ENCODE measurements around the gene MYOM3.

The MYOM3 gene

DNA sequence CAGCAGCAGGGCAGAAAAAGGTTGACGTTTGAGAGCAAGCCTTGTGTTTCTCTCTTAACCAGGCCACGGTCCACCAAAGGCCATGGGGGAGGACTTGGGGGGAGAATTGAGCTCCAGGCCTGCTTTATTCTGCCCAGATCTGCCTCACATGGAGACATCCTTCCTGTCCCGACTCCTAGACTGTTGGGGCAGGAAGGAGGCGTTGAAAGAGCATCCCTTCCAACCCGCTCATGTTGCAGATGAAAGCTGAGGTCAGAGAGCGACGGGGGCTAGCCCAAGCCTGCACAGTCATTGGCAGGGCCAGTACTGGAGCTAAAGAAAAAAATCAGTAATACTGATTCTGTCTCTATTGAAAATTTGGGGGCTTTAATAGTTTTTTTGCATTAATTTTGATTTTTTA is 46.6 kb downstream of the MYOM3 start:
- WGBS, 2 donors (ENCODE audit: extremely low coverage in 2 of 2, insufficient read length in 2 of 2, insufficient replicate concordance in 1 of 2), result no CpG with 5 or more reads among the region's 7 CpGs
- Histone ChIP-seq H3K4me3 (ENCODE audit: low read length in 2 of 2) (no peak overlapping the region), H2BK15ac (ENCODE audit: low read length) (no peak overlapping the region), H2BK12ac (ENCODE audit: low read length) (no peak overlapping the region), H3K4ac (ENCODE audit: low read length) (no peak overlapping the region), H3K14ac (ENCODE audit: low read length) (no peak overlapping the region), H3K9me3 (replicated peaks in 1 of 2; ENCODE audit: control insufficient read depth in 2 of 2, insufficient read depth in 1 of 2, low read depth in 1 of 2, low read length in 2 of 2) (peaks cover 0 to 5% of the 10 kb centered on the region in 2 donors), H3K79me1 (ENCODE audit: low read depth, low read length) (no peaks in the 10 kb centered on the region), H3K4me1 (ENCODE audit: control insufficient read depth in 2 of 2, insufficient read depth in 1 of 2, low read depth in 1 of 2, low read length in 2 of 2) (no peaks in the 10 kb centered on the region), H3K27me3 (ENCODE audit: control insufficient read depth in 3 of 3, insufficient read depth in 3 of 3, low read depth in 1 of 3, low read length in 3 of 3) (peaks cover 0 to 8% (median 0%) of the 10 kb centered on the region in 3 experiments), H2AK5ac (ENCODE audit: low read depth, low read length) (no peak overlapping the region), H2BK120ac (ENCODE audit: low read depth, low read length) (no peak overlapping the region), H4K8ac (ENCODE audit: low read depth, low read length) (no peak overlapping the region), H3K27ac (replicated peaks; ENCODE audit: low read length) (no peak overlapping the region), H3K36me3 (replicated peaks in 1 of 2; ENCODE audit: control insufficient read depth in 2 of 2, insufficient read depth in 2 of 2, low read length in 2 of 2) (no peaks in the 10 kb centered on the region), H3K4me2 (ENCODE audit: insufficient read depth, low read length, poor library complexity, severe bottlenecking) (no peak overlapping the region), H2BK5ac (ENCODE audit: low read length) (no peak overlapping the region), H2AFZ (ENCODE audit: low read length) (no peak overlapping the region), H3K18ac (ENCODE audit: low read length) (no peak overlapping the region), H4K91ac (ENCODE audit: low read depth, low read length, poor library complexity) (no peak overlapping the region), H3K23ac (ENCODE audit: low read depth, low read length, poor library complexity) (no peak overlapping the region), H3K9ac (ENCODE audit: low read depth, low read length, poor library complexity) (no peak overlapping the region)
- no peak for DNase-seq (ENCODE audit: low spot score)

DNA sequence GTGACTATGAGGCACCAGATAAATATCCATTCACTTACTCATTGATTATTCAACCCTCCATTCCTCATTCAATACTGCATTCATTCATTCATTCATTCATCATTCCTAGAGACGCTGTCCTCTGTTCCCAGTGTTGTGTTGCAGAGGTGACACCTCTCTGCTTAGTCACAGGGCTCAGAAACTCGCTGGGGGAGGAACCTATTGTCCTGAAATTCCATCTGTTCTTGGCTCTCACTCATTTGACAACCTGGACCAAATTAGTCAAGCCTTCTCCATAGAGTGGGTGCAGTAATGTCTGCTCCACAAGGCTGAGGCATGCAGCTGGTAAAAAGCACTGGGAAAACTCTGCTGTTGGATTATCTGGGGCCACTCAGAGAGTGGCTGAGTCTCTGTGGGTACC is 49.7 kb downstream of the MYOM3 start:
- Histone ChIP-seq H3K4me3 (ENCODE audit: low read length in 2 of 2) (no peak overlapping the region), H3K4ac (ENCODE audit: low read length) (no peak overlapping the region), H3K27ac (replicated peaks; ENCODE audit: low read length) (no peak overlapping the region), H3K4me1 (ENCODE audit: control insufficient read depth in 2 of 2, insufficient read depth in 1 of 2, low read depth in 1 of 2, low read length in 2 of 2) (peaks cover 0 to 1% of the 10 kb centered on the region in 2 donors), H3K9me3 (replicated peaks in 1 of 2; ENCODE audit: control insufficient read depth in 2 of 2, insufficient read depth in 1 of 2, low read depth in 1 of 2, low read length in 2 of 2) (peaks cover 0 to 5% of the 10 kb centered on the region in 2 donors), H3K4me2 (ENCODE audit: insufficient read depth, low read length, poor library complexity, severe bottlenecking) (no peak overlapping the region), H3K9ac (ENCODE audit: low read depth, low read length, poor library complexity) (no peak overlapping the region), H3K27me3 (ENCODE audit: control insufficient read depth in 3 of 3, insufficient read depth in 3 of 3, low read depth in 1 of 3, low read length in 3 of 3) (peaks cover 0 to 8% (median 0%) of the 10 kb centered on the region in 3 experiments), H2BK5ac (ENCODE audit: low read length) (no peak overlapping the region), H2BK120ac (ENCODE audit: low read depth, low read length) (no peak overlapping the region), H3K36me3 (replicated peaks in 1 of 2; ENCODE audit: control insufficient read depth in 2 of 2, insufficient read depth in 2 of 2, low read length in 2 of 2) (no peaks in the 10 kb centered on the region), H4K8ac (ENCODE audit: low read depth, low read length) (no peak overlapping the region), H2AFZ (ENCODE audit: low read length) (no peak overlapping the region), H2BK12ac (ENCODE audit: low read length) (no peak overlapping the region), H3K14ac (ENCODE audit: low read length) (no peak overlapping the region), H4K91ac (ENCODE audit: low read depth, low read length, poor library complexity) (no peak overlapping the region), H3K18ac (ENCODE audit: low read length) (no peak overlapping the region), H3K23ac (ENCODE audit: low read depth, low read length, poor library complexity) (no peak overlapping the region), H3K79me1 (ENCODE audit: low read depth, low read length) (peaks cover under 1% of the 10 kb centered on the region), H2AK5ac (ENCODE audit: low read depth, low read length) (no peak overlapping the region), H2BK15ac (ENCODE audit: low read length) (no peak overlapping the region)
- no CpG with 5 or more reads among the region's 2 CpGs for WGBS, 2 donors (ENCODE audit: extremely low coverage in 2 of 2, insufficient read length in 2 of 2, insufficient replicate concordance in 1 of 2)
- no peak for DNase-seq (ENCODE audit: low spot score)

DNA sequence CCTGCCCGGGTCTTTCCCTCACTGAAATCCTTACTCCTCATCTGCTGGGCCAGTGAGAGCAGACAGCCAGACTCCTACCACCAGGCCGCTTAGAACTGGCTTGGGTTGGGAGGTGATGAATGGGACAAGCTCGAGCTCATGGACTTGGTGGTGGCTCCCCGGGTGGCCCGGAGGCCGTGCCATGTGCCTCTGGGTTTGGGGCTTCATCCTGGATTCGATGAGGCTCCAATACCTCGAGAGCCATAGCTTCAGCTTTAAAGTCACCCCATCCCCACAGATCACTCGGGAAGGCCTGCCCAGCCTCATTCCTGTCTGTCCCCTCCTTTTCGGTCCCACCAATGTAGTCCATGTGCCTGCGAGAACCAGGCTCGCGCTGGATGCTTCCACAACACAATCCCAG is 51.5 kb downstream of the MYOM3 start:
- Histone ChIP-seq H3K4me1 (ENCODE audit: control insufficient read depth in 2 of 2, insufficient read depth in 1 of 2, low read depth in 1 of 2, low read length in 2 of 2) (peaks cover 0 to 2% of the 10 kb centered on the region in 2 donors), H3K4ac (ENCODE audit: low read length) (no peak overlapping the region), H2BK15ac (ENCODE audit: low read length) (no peak overlapping the region), H3K23ac (ENCODE audit: low read depth, low read length, poor library complexity) (no peak overlapping the region), H3K36me3 (replicated peaks in 1 of 2; ENCODE audit: control insufficient read depth in 2 of 2, insufficient read depth in 2 of 2, low read length in 2 of 2) (no peaks in the 10 kb centered on the region), H2BK12ac (ENCODE audit: low read length) (no peak overlapping the region), H4K91ac (ENCODE audit: low read depth, low read length, poor library complexity) (no peak overlapping the region), H4K8ac (ENCODE audit: low read depth, low read length) (no peak overlapping the region), H3K4me2 (ENCODE audit: insufficient read depth, low read length, poor library complexity, severe bottlenecking) (no peak overlapping the region), H3K79me1 (ENCODE audit: low read depth, low read length) (peaks cover 2% of the 10 kb centered on the region), H3K4me3 (ENCODE audit: low read length in 2 of 2) (no peak overlapping the region), H3K18ac (ENCODE audit: low read length) (no peak overlapping the region), H3K14ac (ENCODE audit: low read length) (no peak overlapping the region), H3K9ac (ENCODE audit: low read depth, low read length, poor library complexity) (no peak overlapping the region), H2BK120ac (ENCODE audit: low read depth, low read length) (no peak overlapping the region), H3K9me3 (replicated peaks in 1 of 2; ENCODE audit: control insufficient read depth in 2 of 2, insufficient read depth in 1 of 2, low read depth in 1 of 2, low read length in 2 of 2) (peaks cover 0 to 5% of the 10 kb centered on the region in 2 donors), H2AK5ac (ENCODE audit: low read depth, low read length) (no peak overlapping the region), H2AFZ (ENCODE audit: low read length) (no peak overlapping the region), H3K27ac (replicated peaks; ENCODE audit: low read length) (no peak overlapping the region), H2BK5ac (ENCODE audit: low read length) (no peak overlapping the region), H3K27me3 (ENCODE audit: control insufficient read depth in 3 of 3, insufficient read depth in 3 of 3, low read depth in 1 of 3, low read length in 3 of 3) (peaks cover 0 to 5% (median 0%) of the 10 kb centered on the region in 3 experiments)
- no CpG with 5 or more reads among the region's 13 CpGs for WGBS, 2 donors (ENCODE audit: extremely low coverage in 2 of 2, insufficient read length in 2 of 2, insufficient replicate concordance in 1 of 2)
- DNase-seq (ENCODE audit: low spot score), result no peak

DNA sequence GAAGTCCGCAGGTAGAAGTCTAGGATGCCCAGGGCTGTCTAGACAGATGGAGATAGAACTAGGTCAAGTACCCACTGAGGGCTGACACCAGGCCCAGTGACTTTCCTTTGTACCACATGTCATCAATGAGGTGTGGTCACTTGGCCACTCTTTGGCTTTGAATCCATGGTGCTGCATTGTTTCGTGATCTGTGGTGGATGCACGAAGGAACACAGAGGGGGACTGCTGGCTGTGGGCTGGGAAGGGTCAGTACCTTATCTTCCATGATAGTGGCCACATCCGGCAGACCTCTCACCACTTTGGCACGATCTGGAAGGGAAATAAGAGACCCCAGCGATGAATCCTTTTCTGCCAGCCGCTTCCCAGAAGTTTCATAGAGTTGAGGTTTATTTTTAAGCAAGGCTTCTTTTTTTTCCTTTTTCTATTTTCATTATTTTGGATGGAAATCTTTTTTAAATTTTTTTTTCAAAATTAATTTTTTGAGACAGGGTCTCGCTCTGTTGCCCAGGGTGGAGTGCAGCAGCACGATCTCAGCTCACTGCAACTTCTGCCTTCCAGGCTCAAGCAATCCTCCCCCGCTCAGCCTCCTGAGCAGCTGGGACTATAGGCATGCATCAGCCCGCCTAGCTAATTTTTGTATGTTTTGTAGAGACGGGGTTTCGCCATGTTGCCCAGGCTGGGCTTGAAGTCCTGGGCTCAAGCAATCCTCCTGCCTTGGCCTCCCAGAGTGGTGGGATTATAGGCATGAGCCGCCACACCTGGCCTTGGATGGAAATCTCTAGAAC is 53.1 kb downstream of the MYOM3 start:
- H3K27me3 ChIP-seq (ENCODE audit: control insufficient read depth in 3 of 3, insufficient read depth in 3 of 3, low read depth in 1 of 3, low read length in 3 of 3), result no peaks in the 10 kb centered on the region
- H3K4ac ChIP-seq (ENCODE audit: low read length), result no peak overlapping the region
- H3K4me2 ChIP-seq (ENCODE audit: insufficient read depth, low read length, poor library complexity, severe bottlenecking), result no peak overlapping the region
- H3K27ac ChIP-seq (replicated peaks; ENCODE audit: low read length), result no peak overlapping the region
- no peak overlapping the region for H3K23ac ChIP-seq (ENCODE audit: low read depth, low read length, poor library complexity)
- peak overlapping the region in 1 of 2 donors; percentile 55 for H3K4me3 ChIP-seq (ENCODE audit: low read length in 2 of 2)
- no peak overlapping the region for H2AFZ ChIP-seq (ENCODE audit: low read length)
- no peak overlapping the region for H3K18ac ChIP-seq (ENCODE audit: low read length)
- H2BK12ac ChIP-seq (ENCODE audit: low read length), result no peak overlapping the region
- H2AK5ac ChIP-seq (ENCODE audit: low read depth, low read length), result no peak overlapping the region
- no peak overlapping the region for H3K14ac ChIP-seq (ENCODE audit: low read length)
- H4K91ac ChIP-seq (ENCODE audit: low read depth, low read length, poor library complexity), result no peak overlapping the region
- no peak overlapping the region for H2BK120ac ChIP-seq (ENCODE audit: low read depth, low read length)
- H3K79me1 ChIP-seq (ENCODE audit: low read depth, low read length), result peaks cover 2% of the 10 kb centered on the region
- no peaks in the 10 kb centered on the region for H3K36me3 ChIP-seq (replicated peaks in 1 of 2; ENCODE audit: control insufficient read depth in 2 of 2, insufficient read depth in 2 of 2, low read length in 2 of 2)
- H3K9ac ChIP-seq (ENCODE audit: low read depth, low read length, poor library complexity), result no peak overlapping the region
- no CpG with 5 or more reads among the region's 14 CpGs for WGBS, 2 donors (ENCODE audit: extremely low coverage in 2 of 2, insufficient read length in 2 of 2, insufficient replicate concordance in 1 of 2)
- no peak for DNase-seq (ENCODE audit: low spot score)
- H4K8ac ChIP-seq (ENCODE audit: low read depth, low read length), result no peak overlapping the region
- peaks cover 0 to 5% of the 10 kb centered on the region in 2 donors for H3K9me3 ChIP-seq (replicated peaks in 1 of 2; ENCODE audit: control insufficient read depth in 2 of 2, insufficient read depth in 1 of 2, low read depth in 1 of 2, low read length in 2 of 2)
- no peak overlapping the region for H2BK5ac ChIP-seq (ENCODE audit: low read length)
- H3K4me1 ChIP-seq (ENCODE audit: control insufficient read depth in 2 of 2, insufficient read depth in 1 of 2, low read depth in 1 of 2, low read length in 2 of 2), result peaks cover 0 to 2% of the 10 kb centered on the region in 2 donors
- no peak overlapping the region for H2BK15ac ChIP-seq (ENCODE audit: low read length)

Data from neuronal stem cell (in vitro differentiated cells).